ENCODE data around the gene THBS3. TPM values are rescaled to one million over a fixed set of nuclear protein-coding genes. Genes with fewer than 3 reads are reported as not detected.

THBS3 gene
- total and polyA plus RNA-seq, 2 of the 13 experiments (the other 11 are each of a cell fraction or from before 2014, with no cell fraction given) = 0.86 to 3.6 TPM

DNA sequence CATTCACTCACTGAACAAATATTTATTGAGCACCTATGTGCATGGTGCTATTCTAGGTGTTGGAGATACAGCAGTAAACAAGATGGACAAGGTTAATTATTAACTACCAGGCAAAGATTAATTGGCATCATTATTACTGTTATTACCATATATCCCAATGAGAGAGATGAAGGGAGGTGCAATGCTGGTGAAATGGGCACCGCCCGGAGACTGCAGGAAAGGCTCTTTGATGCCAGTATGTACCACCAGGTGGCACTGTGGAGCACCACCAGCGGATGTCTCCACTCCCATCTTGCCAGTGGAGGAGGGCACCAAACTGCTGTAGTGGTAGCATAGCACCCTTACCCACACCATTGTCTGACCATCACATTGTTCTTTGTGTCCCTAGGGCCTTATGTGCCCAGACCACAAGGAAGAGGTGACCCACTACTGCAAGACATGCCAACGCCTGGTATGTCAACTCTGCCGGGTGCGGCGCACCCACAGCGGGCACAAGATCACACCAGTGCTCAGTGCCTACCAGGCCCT is 31.1 kb downstream of the THBS3 start (continued):
- TF ChIP-seq IRF2 (CRISPR knock-in tag; IDR thresholded peaks at IDR 0.05) (0 out of 2 replicates have a peak, but pooled peaks have one; percentile 30), XRCC5 (optimal IDR thresholded peaks at IDR 0.05; ENCODE audit: low read length) (peak; percentile 46), TEAD2 (CRISPR knock-in tag; IDR thresholded peaks at IDR 0.05) (no peak), FOXP1 (IDR thresholded peaks at IDR 0.05) (no peak), FOXP1 (CRISPR knock-in tag; IDR thresholded peaks at IDR 0.05) (peak; percentile 20; the same call in 1 of the 2 replicates), ZNF761 (CRISPR knock-in tag; conservative IDR thresholded peaks at IDR 0.05) (no peak), NFE2L1 (CRISPR knock-in tag; IDR thresholded peaks at IDR 0.05; ENCODE audit: borderline replicate concordance) (no peak), ZNF777 (CRISPR knock-in tag; IDR thresholded peaks at IDR 0.05) (no peak), ARHGAP35 (CRISPR knock-in tag; IDR thresholded peaks at IDR 0.05; ENCODE audit: borderline replicate concordance) (no peak), RCOR2 (CRISPR knock-in tag; IDR thresholded peaks at IDR 0.05) (no peak), KAT7 (CRISPR knock-in tag; IDR thresholded peaks at IDR 0.05; ENCODE audit: borderline replicate concordance) (no peak), TBX3 (IDR thresholded peaks at IDR 0.05; ENCODE audit: borderline replicate concordance) (0 out of 2 replicates have a peak, but pooled peaks have one; percentile 17), PRDM10 (CRISPR knock-in tag; IDR thresholded peaks at IDR 0.05; ENCODE audit: low read depth) (no peak), GABPB1 (CRISPR knock-in tag; IDR thresholded peaks at IDR 0.05) (0 out of 2 replicates have a peak, but pooled peaks have one; percentile 37), MEIS1 (CRISPR knock-in tag; IDR thresholded peaks at IDR 0.05; ENCODE audit: borderline replicate concordance) (no peak), ZNF816 (CRISPR knock-in tag; IDR thresholded peaks at IDR 0.05; ENCODE audit: borderline replicate concordance) (no peak), IKZF1 (IDR thresholded peaks at IDR 0.05) (no peak), NAIF1 (CRISPR knock-in tag; IDR thresholded peaks at IDR 0.05; ENCODE audit: borderline replicate concordance) (no peak), PAF1 (CRISPR knock-in tag; IDR thresholded peaks at IDR 0.05) (no peak), ZNF296 (CRISPR knock-in tag; conservative IDR thresholded peaks at IDR 0.05) (no peak), MIER3 (CRISPR knock-in tag; IDR thresholded peaks at IDR 0.05; ENCODE audit: borderline replicate concordance) (0 out of 2 replicates have a peak, but pooled peaks have one; percentile 28), ZNF547 (CRISPR knock-in tag; IDR thresholded peaks at IDR 0.05) (no peak), IRF9 (CRISPR knock-in tag; IDR thresholded peaks at IDR 0.05; ENCODE audit: borderline replicate concordance) (no peak), SRSF4 (IDR thresholded peaks at IDR 0.05; ENCODE audit: low read depth, low read length, poor library complexity, severe bottlenecking) (no peak), BCL6 (CRISPR knock-in tag; IDR thresholded peaks at IDR 0.05) (0 out of 2 replicates have a peak, but pooled peaks have one; percentile 14), RBAK (CRISPR knock-in tag; IDR thresholded peaks at IDR 0.05) (no peak), STAG1 (CRISPR knock-in tag; IDR thresholded peaks at IDR 0.05) (peak; percentile 62), STAT5B (CRISPR knock-in tag; IDR thresholded peaks at IDR 0.05) (no peak)
- TF ChIP-seq, protein P1, sequence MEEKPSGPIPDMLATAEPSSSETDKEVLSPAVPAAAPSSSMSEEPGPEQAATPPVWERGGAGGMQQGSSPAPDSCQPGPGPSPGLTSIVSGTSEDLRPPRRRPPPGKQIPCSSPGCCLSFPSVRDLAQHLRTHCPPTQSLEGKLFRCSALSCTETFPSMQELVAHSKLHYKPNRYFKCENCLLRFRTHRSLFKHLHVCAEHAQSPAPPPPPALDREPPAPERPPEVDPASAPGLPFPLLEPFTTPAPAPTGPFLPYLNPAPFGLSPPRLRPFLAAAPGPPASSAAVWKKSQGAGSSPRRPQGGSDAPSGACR (CRISPR knock-in tag; IDR thresholded peaks at IDR 0.05) = no peak
